Mammary microvascular endothelial cell (primary cell): ENCODE measurements around the gene BCAT1. TPM values are rescaled to one million over a fixed set of nuclear protein-coding genes. Genes with fewer than 3 reads are reported as not detected.

Experiments
- total RNA-seq: library from RNA; depleted of rRNA; stranded (reverse); fragments of >200 nt; gene quantifications from 2 replicates; pipeline ENCODE4 v1.2.3, GENCODE V29; 2015

The BCAT1 gene, protein sequence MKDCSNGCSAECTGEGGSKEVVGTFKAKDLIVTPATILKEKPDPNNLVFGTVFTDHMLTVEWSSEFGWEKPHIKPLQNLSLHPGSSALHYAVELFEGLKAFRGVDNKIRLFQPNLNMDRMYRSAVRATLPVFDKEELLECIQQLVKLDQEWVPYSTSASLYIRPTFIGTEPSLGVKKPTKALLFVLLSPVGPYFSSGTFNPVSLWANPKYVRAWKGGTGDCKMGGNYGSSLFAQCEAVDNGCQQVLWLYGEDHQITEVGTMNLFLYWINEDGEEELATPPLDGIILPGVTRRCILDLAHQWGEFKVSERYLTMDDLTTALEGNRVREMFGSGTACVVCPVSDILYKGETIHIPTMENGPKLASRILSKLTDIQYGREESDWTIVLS
- total RNA-seq: 99.9 and 100 TPM in 2 replicates

DNA sequence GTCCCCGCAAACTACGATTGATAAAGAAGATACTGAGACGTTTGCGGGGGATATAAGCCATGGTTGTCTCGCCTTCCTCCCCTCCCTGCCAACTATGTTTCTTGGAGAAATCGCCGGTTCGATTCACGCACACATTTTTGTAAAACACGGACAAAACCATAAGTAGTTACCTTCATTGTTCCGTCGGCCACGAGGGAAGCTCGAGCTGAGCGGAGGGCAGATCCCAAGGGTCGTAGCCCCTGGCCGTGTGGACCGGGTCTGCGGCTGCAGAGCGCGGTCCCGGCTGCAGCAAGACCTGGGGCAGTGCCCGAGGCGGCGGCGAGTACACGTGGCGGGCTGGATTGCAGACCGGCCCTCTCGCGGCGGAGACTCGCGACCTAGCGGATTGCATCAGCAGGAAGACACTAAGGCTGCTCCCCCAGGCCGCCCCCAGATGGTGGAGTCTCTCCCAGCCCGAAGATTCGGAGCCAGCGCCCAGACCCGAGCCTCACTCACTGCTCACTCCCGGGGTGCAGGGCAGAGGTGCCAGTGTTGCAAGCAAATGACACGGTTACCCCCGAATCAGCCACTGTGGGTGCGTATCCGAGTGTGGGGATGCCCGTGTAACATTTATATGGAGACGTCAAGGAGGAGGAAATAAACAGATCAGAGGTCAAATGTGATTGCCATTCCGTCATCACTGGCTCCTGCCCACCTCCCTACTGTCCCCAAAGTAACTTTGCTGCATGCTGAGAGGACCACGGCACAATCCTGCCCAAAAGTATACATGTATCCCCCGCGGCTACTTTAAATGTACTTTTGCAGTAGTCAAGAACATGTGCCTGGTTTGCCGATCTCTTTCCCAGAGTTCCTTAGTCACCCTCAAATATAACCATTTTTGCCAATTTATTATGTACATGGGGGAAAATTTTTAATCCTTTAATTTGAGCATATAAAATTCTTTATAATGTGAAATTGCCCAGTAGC lies at the start of gene BCAT1:
Gene BCAT1, minus strand, starts transcription at position 345 of the 966 bp plus-strand sequence. Its CDS starts 169 bp downstream, at position 176.

Other genes starting within 250 kb of the BCAT1 start
- gene DNAI7, start 246.1 kb upstream of the BCAT1 start, total RNA-seq: not detected in 2 replicates
- gene ETFRF1, start 246.1 kb upstream of the BCAT1 start, total RNA-seq: 14.4 and 24.9 TPM in 2 replicates